ENCODE measurements around the gene TNFRSF25.

GRCh38 chr1:6414443-6414844, 51.5 kb downstream of the TNFRSF25 start:
- TF ChIP-seq CTCF (IDR thresholded peaks at IDR 0.05 in 4 of 5, conservative IDR thresholded peaks at IDR 0.05 in 1 of 5) = no peak
- no peak for TF ChIP-seq POLR2A (IDR thresholded peaks at IDR 0.05)

All from gastrocnemius medialis (tissue), 4 donors.